ENCODE results near the gene SYNRG. TPM values are rescaled to one million over a fixed set of nuclear protein-coding genes. Genes with fewer than 3 reads are reported as not detected.

SYNRG gene
- total RNA-seq, 2 donors from 2014 or later, result 33.0 to 34.8 TPM

DNA sequence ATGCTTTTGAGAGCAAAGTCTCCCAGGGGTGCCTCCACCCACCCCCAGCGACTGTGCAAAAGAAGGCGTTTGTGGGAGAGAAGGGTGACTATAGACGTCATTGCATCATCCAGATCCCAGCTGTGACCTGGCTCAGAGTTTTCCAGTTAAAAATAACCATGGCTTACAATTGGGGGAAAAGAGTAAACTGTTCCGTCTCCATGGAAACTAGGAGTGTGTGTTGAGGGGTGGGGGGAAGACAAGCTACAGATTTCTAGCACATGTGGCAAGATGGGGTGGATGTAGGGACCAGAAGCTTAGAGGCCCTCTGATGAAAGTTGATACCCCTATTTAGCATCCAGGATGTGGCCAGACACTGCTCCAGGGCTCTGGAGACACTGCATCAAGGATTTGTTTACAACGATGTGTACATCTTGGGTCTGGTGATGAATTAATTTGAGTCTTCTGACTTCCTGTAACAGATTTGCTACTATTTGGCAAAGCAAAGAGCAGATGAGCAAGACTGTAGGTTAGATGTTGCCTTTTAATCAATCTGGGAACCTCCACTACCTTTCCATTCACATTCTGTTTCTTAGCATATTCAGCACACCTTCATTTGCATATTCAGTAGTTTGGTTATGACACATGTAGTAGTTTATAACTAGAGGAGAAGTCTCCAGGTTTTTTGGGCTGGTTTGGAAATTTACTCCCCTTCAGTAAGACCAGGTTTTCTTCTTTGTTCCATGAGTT lies 125.7 kb downstream of the SYNRG start:
- H3K27me3 ChIP-seq (replicated peaks; ENCODE audit: insufficient read depth), result no peaks in the 10 kb centered on the region
- 53% methylated on average over 5 of the region's 5 CpGs for whole genome bisulfite sequencing
- no peak overlapping the region for H3K4me3 ChIP-seq
- no peaks in the 10 kb centered on the region for H3K9me3 ChIP-seq
- intact Hi-C loops (cut with DNase I), result no loop called here
- TF ChIP-seq CTCF (IDR thresholded peaks at IDR 0.05) (no peak), POLR2AphosphoS5 (IDR thresholded peaks at IDR 0.05) (no peak), POLR2A (IDR thresholded peaks at IDR 0.05) (no peak)
- no peaks in the 10 kb centered on the region for H3K36me3 ChIP-seq
- H3K27ac ChIP-seq, result no peak overlapping the region
- DNase-seq (ENCODE audit: low spot score), result no peak
- peaks cover 6% of the 10 kb centered on the region for H3K4me1 ChIP-seq (replicated peaks)

DNA sequence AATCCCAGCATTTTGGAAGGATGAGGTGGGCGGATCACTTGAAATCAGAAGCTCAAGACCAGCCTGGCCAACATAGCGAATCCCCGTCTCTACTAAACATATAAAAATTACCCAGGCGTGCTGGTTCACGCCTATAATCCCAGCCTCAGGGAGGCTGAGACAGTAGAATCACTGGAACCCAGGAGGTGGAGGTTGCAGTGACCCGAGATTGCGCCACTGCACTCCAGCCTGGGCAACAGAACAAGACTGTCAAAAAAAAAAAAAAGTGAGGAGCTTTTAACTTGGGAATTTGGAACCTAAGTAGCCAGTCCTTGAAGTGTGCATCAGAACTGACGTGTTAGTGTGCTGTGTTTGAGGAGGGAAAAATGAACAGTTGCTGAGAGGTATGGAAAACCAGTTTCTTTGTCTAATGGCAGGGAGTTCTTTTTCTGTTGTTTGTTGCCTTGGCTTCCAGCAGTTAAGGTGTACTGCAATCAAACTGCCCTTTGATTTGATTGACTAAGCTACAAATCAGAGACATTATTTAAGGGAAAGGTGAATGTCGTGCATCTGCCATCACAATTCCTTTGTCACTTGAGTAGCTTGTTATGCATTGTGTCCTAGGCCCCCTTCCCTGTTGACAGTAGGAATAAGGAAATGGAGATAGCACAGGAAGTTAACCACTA lies 128.1 kb downstream of the SYNRG start:
- no peak overlapping the region for H3K4me3 ChIP-seq
- H3K27ac ChIP-seq, result no peak overlapping the region
- no peaks in the 10 kb centered on the region for H3K36me3 ChIP-seq
- H3K4me1 ChIP-seq (replicated peaks), result no peaks in the 10 kb centered on the region
- no peak for TF ChIP-seq POLR2A (IDR thresholded peaks at IDR 0.05)
- no peak for TF ChIP-seq POLR2AphosphoS5 (IDR thresholded peaks at IDR 0.05)
- TF ChIP-seq CTCF (IDR thresholded peaks at IDR 0.05), result no peak
- no peaks in the 10 kb centered on the region for H3K9me3 ChIP-seq
- 72% methylated on average over 9 of the region's 9 CpGs for WGBS
- no peak for DNase-seq (ENCODE audit: low spot score)
- intact Hi-C loops (cut with DNase I), result no loop called here
- no peaks in the 10 kb centered on the region for H3K27me3 ChIP-seq (replicated peaks; ENCODE audit: insufficient read depth)

- TF ChIP-seq CTCF (IDR thresholded peaks at IDR 0.05), result no peak
- TF ChIP-seq POLR2A (IDR thresholded peaks at IDR 0.05), result no peak
- TF ChIP-seq POLR2AphosphoS5 (IDR thresholded peaks at IDR 0.05), result no peak
Observed at GRCh38 chr17:37480427-37480826, 128.8 kb downstream of the SYNRG start.

DNA sequence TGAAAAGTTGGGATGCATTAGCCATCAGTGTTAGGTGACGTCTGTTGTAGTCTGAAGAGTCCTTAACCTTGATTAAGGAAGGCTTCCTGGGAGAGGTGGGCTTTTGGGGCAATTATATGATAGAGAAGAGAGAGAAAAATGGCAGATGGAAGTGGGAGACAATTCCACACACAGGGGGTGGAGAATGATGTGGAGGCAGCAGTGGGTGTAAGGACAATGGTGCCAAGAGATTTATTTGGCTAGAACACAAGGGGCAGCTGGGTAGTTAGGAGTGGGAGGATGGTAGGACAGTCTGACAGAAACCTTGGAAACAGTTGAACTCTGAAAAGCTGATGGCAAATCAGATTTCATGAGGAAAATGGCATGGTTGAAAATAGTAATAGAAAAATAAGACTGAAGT lies 130.2 kb downstream of the SYNRG start:
- Histone ChIP-seq H3K4me3 (no peak overlapping the region), H3K27ac (no peak overlapping the region), H3K9me3 (no peaks in the 10 kb centered on the region), H3K36me3 (peaks cover 0 to 4% of the 10 kb centered on the region in 2 donors), H3K4me1 (replicated peaks) (peaks cover 3% of the 10 kb centered on the region), H3K27me3 (replicated peaks; ENCODE audit: insufficient read depth) (no peaks in the 10 kb centered on the region)
- DNase-seq (ENCODE audit: low spot score), result no peak
- 96% methylated on average over 1 of the region's 1 CpG for WGBS
- intact Hi-C loops (cut with DNase I), result no loop called here
- TF ChIP-seq POLR2AphosphoS5 (IDR thresholded peaks at IDR 0.05) (no peak), CTCF (IDR thresholded peaks at IDR 0.05) (no peak)

More at GRCh38 chr17:37480427-37480826, 128.8 kb downstream of the SYNRG start:
- Histone ChIP-seq H3K4me3 (no peak overlapping the region), H3K4me1 (replicated peaks) (peaks cover 3% of the 10 kb centered on the region), H3K9me3 (no peaks in the 10 kb centered on the region), H3K27ac (no peak overlapping the region), H3K27me3 (replicated peaks; ENCODE audit: insufficient read depth) (no peaks in the 10 kb centered on the region), H3K36me3 (peaks cover 0 to 1% of the 10 kb centered on the region in 2 donors)
- no peak for DNase-seq (ENCODE audit: low spot score)
- intact Hi-C loops (cut with DNase I), result no loop called here
- 93% methylated on average over 2 of the region's 2 CpGs for WGBS

- intact Hi-C loops (cut with DNase I), result no loop called here
- Histone ChIP-seq H3K36me3 (peaks cover 0 to 4% of the 10 kb centered on the region in 2 donors), H3K27me3 (replicated peaks; ENCODE audit: insufficient read depth) (no peaks in the 10 kb centered on the region), H3K9me3 (no peaks in the 10 kb centered on the region), H3K27ac (no peak overlapping the region), H3K4me3 (no peak overlapping the region), H3K4me1 (replicated peaks) (peaks cover 3% of the 10 kb centered on the region)
- no peak for DNase-seq (ENCODE audit: low spot score)
- WGBS, result 56% methylated on average over 2 of the region's 2 CpGs
- TF ChIP-seq POLR2AphosphoS5 (IDR thresholded peaks at IDR 0.05), result no peak
- TF ChIP-seq CTCF (IDR thresholded peaks at IDR 0.05), result no peak
- no peak for TF ChIP-seq POLR2A (IDR thresholded peaks at IDR 0.05)
Observed at GRCh38 chr17:37478187-37478586, 131.0 kb downstream of the SYNRG start.
